GM12872 (cell line): ENCODE results near the gene UGGT2.

Experiments
- TF ChIP-seq, protein P1 (sequence below): IDR thresholded peaks from 3 replicates; pipeline ENCODE4 v1.5.1; 2011; ENCODE audit warnings: low read depth, mild to moderate bottlenecking, low read length, moderate library complexity; ENCODE audit not compliant: insufficient read depth

UGGT2 gene

DNA sequence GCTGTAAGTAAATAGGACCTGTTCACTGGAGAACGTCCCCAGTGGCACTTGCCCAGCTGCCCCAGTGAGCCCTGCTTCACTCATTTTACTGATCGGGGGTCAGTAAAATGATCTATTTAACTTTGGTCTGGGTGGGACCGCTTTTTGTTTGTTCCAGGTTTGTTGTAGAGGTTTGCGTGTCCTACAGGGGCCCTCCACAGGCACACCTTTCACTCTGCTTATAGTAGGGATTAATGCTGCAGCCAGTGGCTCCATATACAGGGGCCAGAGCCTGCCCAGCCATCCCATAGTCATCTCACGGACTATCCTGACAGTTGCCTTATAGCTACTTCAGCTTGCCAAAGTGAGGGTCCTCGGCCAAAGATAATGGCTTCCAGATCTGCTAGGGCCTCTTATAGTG lies 272.2 kb downstream of the UGGT2 start:
- TF ChIP-seq, protein P1, sequence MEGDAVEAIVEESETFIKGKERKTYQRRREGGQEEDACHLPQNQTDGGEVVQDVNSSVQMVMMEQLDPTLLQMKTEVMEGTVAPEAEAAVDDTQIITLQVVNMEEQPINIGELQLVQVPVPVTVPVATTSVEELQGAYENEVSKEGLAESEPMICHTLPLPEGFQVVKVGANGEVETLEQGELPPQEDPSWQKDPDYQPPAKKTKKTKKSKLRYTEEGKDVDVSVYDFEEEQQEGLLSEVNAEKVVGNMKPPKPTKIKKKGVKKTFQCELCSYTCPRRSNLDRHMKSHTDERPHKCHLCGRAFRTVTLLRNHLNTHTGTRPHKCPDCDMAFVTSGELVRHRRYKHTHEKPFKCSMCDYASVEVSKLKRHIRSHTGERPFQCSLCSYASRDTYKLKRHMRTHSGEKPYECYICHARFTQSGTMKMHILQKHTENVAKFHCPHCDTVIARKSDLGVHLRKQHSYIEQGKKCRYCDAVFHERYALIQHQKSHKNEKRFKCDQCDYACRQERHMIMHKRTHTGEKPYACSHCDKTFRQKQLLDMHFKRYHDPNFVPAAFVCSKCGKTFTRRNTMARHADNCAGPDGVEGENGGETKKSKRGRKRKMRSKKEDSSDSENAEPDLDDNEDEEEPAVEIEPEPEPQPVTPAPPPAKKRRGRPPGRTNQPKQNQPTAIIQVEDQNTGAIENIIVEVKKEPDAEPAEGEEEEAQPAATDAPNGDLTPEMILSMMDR, result no peak

DNA sequence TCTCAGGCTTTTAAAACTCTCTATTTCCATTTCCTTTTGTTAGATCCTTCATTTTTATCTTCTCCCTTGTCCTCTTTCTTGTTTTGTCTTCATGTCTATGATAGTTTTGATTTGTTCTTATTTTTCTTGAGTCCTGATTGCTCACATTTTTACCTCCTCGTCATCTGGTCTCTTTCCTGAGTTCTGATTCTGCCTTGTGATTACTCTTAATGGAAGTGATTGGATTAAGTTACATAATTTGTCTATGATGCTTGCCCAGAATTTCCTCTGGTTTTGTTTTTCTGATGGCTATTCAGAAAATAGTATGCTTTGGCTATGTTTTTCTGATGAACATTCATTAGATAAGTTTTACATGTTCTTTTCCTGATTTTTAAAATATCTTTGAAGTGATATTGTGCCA lies 273.7 kb downstream of the UGGT2 start:
- TF ChIP-seq, protein P1, result no peak

DNA sequence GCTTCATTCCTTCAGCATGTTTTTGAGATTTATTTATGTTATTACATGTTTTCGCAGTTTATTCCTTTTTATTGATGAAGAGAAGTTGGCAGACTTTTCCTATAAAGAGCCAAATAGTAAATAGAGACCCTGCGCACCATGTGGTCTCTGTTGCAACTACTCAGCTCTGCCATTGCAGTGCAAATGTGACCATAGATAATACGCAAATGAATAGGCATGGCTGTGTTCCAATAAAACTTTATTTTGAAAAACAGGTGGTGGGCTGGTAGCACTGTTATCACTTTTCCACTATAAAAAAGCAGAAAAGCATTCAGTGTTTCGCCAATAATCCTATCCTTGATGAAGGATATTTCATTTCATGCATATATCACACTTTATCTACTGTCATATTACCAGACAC lies 281.3 kb downstream of the UGGT2 start:
- TF ChIP-seq, protein P1, result no peak

DNA sequence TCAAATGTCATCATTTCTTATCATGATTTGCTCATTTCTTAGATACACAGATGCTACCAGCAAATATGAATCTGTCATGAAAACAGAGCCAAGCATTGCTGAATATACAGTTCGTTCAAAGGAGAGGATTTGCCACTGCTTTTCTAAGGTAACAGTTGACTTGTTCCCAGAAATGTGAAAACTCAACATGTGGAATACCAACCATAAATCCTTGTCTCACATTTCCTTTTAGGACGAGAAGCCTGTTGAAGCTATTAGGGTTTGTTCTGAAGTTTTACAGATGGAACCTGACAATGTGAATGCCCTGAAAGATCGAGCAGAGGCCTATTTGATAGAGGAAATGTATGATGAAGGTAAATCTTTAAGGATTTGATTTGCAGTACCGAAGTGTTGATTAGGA lies 289.6 kb downstream of the UGGT2 start:
- TF ChIP-seq, protein P1, result no peak

DNA sequence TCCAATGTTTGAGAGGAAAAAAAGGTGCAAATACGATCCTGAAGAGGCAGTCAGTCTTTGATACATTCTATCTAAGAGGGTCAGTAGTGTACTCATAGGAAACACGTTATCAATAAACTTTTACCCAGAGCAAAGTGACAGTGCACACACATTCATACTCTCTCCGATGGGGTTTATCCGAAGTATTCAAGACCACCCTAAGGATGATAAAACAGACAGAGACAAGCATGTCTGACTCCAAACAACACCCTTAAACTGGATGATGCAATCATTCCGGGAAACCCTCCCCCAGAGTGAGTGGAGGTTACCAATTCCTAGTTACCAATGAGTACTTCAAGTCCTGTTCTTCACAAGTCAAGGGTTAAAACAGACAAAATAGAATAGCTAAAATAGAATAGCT lies 297.1 kb downstream of the UGGT2 start:
- TF ChIP-seq, protein P1, result no peak

DNA sequence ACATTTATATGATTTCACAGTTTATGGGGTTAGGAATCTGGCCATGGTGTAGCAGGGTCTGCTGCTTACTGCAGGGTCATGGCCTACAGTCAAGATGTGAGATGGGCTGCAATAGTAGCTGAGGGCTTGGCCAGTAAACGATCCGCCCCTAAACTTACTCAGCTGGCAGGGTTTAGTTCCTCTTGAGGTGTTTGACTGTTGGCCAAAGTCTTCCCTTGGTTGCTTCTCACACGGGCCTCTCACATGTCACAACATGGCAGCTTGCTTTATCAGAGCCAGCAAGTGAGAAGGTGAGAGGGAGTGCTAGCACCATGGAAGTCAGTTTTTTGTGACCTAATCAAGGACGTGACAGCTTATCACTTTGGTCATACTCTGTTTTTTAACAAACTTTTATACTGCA lies 299.1 kb downstream of the UGGT2 start:
- TF ChIP-seq, protein P1, result no peak

DNA sequence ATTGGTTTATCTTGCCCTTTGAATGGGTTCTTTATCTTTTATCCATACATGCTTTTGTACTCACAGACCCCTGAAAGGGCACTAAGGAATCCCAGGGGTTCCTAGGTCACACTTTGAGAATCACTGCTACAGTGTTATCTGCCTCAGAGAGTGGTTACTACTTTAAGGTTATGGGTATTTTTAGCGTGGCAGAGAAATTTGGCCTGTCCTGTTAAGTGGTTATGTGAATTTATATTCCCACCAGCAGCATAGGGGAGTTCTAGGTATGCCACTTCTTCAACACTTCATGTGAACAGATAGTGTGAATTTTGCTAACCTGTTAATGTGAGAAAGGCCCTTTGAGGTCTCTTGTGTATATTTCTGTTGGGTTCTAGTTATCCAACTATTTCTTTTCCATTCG lies 300.5 kb downstream of the UGGT2 start:
- TF ChIP-seq, protein P1, result no peak
